HG03439 (cell line): Measurements from ENCODE around the gene MPP3.
"Not testable (repeated sequence)": the region's sequence is repeated elsewhere in the genome, so short reads cannot be mapped to it uniquely, and the experiment has no call there.

ENCODE experiments used
- ATAC-seq: cut with Tn5 transposase; IDR thresholded peaks from one replicate; pipeline ENCODE4 v1.9.1; 2021; ENCODE audit warnings: mild to moderate bottlenecking, moderate library complexity; ENCODE audit not compliant: unreplicated experiment

The MPP3 gene

DNA sequence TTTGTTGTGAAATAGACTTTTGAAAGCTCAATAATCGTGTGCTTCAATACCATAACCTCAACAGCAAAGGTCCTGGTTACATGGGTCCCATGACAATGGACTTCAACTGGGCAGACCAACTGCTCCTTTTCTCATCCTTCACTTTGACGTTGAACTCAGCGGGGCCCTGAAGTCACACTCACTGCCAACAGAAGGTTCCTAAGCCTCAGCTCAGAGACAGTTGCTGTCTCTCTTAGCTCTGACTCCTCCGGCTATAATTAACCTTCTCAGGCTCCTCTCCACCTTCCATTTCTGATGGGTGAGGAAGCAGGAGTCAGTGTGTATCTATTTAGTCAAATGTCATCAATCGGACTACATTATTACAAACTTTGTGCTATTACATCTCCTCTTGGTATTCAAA is 23.8 kb downstream of the MPP3 start:
- ATAC-seq = no peak

DNA sequence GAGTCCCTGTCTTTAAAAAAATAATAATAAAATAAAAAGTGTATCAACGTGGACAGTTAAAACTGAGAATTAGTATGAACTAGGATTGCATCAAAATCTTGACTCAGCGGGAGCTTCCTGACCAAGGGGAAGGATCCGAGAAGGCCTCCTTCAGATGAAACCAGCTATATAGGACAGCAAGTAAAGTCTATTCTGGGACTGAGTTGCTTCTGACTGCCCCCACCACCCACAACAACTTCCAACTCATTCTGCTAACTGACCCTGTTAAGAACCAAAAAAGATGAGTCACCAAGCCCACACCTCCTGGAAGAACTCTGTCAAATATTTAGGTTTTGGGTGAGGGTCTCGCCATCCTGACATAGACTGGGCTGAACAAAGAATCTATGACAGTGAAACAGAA is 24.9 kb downstream of the MPP3 start:
- ATAC-seq = no peak

DNA sequence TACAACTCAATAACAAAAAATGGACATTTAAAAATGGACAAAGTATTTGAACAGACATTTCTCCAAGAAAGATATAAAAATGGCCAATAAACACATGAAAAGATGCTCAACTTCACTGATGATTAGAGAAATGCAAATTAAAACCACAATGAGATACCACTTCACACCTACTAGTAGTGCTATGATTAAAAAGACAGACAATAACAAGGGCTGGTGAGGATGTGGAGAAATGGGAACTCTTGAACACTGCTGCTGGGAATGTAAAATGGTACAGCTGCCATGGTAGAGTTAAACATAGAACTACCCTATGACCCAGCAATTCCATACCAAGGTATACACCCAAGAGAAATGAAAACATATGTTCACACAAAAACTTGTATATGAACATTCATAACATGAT is 27.8 kb downstream of the MPP3 start:
- ATAC-seq = no peak

DNA sequence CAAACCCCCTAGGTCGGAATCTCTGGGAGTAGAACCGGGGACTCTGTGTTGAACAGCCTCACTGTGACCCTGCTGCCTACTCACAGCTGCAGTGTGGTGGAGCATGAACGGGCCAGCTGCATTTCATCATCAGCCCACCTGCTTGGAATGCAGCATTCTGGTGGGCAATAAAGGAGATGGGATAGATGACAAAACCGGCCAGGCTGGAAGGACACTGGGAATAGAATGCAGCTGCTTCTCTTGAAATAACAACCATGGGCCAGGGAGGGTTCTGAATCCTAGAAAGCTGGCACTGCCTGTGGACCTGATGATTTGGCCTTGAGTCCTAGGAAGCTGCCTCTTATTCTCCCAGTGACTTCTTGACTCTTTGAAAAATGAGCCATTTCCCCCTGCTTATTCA is 29.2 kb downstream of the MPP3 start:
- no peak for ATAC-seq

DNA sequence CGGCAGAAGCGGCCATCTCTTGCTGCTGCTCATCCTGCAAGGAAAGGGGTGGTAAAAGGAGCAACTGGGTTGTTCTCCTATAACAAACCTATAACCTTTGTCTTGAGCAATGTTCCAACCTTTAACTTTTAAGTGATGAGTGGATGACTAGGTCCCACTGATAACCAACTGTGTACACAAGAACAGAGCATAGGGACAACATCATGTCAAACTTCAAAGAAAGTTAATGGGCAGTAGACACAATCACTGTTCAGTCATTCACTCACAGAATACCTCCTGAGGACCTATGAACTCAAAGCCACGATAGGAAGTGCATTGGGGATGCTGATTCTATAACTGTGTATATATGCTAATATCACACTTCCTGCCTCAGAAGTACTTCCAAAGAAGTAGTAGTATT is 31.1 kb downstream of the MPP3 start:
- no peak for ATAC-seq

DNA sequence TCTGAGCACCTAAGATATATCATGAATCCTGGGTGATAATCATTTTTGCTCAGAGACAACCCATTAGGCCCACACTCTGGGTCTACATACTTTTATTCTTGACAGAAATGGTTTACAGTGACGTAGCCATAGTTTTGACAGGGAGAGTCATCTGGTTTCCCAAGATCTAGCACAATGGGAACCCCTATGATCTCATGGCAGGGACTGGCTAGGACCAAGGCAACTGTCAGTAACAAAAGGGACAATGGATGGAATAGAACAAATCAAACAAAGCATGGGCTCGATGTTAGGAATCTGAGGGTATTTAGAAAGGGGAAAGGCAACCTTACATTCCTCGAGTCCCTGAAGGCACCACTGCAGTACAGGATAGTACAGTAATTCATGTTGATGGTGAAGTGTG is 32.2 kb downstream of the MPP3 start:
- ATAC-seq = no peak

DNA sequence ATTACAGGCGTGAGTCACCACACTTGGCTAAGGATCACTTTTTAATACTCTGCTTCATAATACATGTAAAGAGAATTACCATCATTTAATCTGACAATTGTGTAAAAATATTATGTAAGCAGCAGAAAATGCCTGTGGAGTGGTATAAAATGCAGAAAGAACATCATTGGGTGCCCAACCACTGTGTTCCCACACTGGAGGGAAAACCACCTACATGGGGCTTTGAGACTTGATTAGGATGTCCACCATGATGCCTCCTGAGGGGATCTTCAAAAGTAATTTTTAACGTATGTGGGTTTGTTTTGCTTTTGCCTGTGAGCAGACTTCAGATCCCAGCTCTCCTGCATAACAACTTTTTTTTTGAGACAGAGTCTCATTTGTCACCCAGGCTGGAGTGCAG is 33.9 kb downstream of the MPP3 start:
- no peak for ATAC-seq

DNA sequence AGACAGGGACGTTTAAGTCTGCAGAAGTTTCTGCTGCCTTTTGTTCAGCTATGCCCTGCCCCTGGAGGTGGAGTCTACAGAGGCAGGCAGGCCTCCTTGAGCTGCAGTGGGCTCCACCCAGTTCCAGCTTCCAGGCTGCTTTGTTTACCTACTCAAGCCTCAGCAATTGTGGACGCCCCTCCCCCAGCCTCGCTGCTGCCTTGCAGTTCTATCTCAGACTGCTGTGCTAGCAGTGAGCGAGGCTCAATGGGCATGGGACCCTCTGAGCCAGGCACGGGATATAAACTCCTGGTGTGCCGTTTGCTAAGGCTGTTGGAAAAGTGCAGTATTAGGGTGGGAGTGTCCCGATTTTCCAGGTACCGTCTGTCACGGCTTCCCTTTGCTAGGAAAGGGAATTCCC is 34.9 kb downstream of the MPP3 start:
- ATAC-seq = not testable (repeated sequence)

DNA sequence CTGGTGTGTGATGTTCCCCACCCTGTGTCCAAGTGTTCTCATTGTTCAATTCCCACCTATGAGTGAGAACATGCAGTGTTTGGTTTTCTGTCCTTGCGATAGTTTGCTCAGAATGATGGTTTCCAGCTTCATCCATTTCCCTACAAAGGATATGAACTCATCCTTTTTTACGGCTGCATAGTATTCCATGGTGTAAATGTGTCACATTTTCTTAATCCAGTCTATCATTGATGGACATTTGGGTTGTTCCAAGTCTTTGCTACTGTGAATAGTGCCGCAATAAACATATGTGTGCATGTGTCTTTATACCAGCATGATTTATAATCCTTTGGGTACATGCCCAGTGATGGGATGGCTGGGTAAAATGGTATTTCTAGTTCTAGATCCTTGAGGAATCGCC is 40.3 kb downstream of the MPP3 start:
- ATAC-seq = not testable (repeated sequence)

DNA sequence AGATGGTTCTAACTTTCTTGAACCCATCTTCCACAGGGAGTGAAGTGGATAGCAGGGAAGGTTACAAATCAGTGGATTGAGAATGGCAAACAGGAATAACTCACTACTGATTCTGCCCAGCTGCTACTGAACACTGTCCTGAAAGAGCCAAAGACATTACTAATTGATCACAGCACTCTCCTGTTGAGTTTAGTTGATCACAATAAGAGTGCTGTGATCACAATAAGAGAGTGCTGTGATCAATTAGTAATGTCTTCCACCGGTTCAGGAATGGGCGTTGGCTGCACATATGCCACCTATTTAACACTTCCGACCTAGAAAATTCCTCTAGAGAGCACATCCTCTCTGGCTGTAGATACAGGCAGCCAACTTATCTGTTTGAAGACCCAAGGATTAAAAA is 41.4 kb downstream of the MPP3 start:
- ATAC-seq = no peak

DNA sequence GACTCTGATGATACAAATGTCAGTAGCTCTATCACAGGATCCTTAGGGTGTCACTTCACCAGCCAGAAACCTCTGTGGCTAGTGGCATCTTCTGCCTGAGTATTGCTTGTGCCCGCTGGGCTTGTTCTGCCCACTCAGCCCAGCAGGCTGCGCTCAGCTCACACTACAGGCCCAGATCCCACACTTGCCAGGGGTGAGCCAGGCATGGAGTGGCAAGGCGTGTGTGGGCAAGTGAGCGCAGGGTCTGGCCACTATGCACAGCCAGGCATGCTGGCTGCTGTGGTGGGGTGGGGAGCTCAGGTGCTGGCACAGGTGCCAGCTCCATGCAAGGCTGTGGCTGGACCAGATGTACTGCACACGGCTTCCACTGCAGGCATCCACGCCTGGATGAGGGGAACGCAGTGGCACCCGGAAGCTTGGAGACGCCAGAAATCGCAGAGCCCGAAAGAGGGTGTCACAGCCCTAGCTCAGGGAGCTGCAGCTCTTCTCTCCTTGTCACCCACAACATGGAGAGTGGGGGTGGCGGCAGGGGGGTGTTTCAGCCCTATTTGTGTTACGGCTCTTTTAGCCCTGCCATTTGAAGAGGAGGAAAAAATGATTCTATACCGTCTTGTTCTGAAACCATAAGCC is 42.5 kb downstream of the MPP3 start:
- ATAC-seq = no peak

DNA sequence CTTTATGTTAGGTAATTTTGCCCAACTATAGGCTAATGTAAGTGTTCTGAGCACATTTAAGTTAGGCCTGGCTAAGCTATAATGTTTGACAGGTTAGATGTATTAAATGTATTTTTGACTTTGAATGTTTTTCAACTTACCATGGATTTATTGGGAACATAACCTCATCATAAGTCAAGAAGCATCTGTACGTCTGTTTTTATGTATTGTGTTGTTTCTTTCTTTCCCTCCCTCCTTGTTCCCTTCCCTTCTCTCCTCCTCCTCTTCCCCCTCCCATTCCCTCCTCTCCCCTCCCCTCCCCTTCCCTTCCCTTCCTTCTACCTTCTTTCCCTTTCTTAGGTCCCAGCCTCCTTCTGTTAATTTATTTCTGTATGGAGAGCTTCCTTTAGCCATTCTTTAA is 43.5 kb downstream of the MPP3 start:
- ATAC-seq = no peak

DNA sequence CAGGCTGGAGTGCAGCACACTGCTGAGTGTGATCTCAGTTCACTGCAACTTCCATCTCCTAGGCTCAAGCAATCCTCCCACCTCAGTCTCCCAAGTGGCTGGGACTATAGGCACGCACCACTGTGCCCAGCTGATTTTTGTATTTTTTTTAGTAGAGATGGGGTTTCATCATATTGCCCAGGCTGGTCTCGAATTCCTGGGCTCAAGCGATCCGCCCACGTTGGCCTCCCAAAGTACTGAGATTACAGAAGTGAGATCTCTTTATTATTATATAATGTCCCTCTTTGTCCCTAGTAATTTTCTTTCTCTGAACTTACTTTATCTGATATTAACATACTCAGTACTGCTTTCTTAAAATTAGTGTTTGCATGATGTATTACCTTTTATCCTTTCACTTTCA is 44.4 kb downstream of the MPP3 start:
- no peak for ATAC-seq

DNA sequence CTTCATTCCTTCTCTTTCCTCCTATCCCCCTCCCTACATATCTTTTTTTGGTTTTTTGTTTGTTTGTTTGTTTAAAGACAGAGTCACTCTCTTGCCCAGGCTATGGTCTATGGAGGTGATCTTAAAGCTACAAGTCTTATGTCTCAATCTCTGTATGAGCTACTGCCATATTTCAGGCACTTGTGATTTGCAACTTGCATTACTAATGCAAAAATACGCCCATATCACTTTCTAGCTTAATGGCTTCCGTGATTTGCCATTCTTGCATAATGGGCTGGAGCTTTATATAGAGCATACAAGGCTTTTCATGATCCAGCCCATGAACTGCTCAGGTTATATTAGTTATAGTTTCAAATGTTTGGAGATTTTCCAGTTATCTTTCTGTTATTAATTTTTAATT is 45.2 kb downstream of the MPP3 start:
- ATAC-seq = no peak

DNA sequence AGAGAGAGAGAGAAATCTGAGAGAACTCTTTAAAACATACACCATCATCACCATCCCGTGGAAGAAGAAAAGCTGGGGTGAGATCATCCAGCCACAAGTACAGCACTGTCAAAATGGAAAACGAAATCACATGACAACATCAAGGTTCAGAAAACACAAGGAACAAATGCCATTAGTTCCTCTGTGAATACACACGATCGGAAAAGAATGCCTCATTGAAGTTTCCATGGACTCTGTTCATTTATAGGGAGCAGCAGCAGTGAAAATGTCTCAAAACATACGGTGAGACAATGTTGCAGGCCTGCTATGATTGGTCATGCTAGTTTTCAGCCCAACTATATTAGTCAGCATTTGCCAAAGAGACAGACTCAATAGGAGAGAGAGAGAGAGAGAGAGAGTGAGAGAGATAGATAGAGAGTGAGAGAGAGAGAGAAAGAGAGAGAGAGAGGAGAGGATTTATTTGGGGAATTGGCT is 48.3 kb downstream of the MPP3 start:
- no peak for ATAC-seq

DNA sequence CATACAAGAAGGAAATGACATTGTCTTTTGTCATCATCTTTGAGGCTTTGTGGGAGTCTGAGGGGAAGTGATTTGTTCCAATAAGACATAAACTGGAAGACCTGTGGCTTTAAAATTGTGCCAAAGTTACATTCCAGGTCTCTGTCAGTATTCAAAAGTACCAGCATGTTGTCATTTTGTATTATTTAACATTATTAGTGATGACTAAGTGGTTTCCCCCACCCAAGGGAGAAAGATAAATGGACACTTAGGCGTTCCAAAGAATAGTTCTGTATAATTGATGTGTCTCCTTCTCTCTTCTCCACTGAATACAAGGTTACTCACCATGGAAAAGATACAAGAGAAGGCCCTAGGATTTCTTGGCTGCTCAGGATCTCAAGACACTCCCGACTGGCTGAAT is 48.9 kb downstream of the MPP3 start:
- ATAC-seq = no peak

DNA sequence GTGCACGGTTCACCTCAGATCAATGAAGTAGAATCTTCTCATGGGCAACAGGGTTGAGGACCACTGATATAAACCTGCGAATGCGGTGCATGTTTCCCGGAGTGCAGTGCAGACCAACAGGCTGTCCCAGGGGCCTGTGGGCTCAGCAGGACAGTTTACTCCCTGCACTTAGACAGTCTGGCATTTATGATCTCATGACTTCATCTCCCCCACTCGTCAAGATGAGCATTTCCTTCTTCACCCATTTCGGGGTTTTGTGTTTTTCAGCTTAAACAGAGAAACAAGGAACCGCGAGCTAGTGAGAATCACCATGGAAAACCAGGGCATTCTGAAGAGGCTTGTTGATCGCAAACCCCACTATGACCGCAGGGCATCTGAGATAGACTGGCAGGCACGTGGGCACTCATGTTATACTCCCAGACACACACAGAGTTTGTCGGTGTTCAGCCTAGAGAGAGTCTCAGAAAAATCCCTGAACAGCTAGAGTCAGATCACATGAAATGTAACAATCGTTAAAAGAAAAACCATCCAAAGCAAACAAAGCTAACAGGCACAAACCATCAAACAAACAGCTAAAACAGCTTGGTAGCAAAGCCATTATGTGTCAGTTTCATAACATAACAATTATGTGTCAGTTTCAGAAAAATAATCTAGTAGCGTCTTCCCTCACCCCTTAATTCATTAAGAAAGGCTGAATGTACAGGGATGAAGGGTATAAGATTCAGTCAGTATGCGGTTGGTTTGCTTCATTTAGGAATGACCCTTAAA is 49.8 kb downstream of the MPP3 start:
- no peak for ATAC-seq

DNA sequence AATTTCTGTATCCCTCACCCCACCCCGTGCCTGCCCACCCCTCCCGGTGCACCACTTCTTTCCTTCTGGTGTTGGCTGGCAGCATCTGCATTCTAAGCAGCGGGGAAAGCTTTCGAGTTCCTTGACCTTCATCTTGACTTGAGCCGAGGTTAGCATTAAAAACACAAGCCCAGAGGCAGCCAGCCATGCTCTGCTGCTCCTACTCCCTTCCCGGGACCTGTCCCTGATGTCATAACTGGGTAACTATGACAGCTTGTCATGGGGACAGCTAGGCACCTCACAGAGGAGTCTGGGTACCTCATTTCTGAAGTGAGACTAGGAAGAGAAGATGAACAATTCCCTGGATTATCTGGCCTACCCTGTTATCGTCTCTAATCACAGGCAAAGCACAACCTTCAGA is 52.8 kb downstream of the MPP3 start, which contains the start of gene CFAP97D1:
CFAP97D1 (plus strand) TSS at position 301 of the 400 bp plus-strand sequence; CDS start at position 329, 28 bp downstream.
- ATAC-seq = no peak

DNA sequence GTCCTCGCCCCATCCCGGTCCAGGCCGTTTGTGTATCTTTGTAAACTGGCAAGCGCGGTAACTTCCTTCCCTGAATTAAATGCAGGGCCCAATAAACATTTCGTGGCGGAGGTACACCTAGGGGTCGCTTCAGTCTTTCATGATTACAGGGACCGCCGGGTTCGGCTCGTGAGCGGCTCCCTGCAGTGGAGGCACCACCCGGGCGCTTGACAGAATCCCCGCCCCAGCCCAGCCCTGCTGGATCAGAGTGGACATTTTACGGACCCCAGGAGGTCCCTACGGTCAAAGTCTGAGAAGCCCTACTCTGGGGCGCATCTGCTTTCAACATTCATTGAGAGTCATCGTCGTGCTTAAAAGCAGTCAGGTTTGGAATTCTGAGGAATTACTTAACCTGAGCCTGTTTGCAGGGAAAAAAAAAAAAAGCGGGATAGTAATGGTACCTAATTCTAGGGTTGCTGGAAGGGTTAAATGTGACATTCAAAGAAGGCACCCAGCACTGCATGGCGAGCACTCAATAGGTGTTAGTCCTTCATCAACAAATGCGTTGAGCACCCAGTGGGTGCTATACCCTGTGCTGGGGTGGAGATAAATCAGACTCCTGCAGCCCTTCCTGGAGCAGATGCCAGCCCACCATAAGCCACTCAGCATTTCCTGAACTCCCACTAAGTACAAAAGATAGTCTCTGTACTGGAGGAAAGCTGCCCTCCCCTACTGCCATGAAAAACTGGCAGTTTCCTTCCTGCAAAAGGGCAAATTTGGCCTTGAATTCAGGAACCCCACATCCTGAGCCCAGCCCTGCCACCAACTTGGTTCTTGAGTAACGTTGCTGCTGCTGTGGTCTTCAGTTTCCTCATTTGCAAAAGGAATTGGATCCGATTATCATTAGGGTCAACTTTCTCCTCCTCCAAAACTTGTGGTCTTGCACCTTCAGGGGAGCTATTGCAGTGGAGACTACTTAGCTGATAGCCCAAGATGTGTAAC is 53.5 kb downstream of the MPP3 start:
- ATAC-seq = no peak

DNA sequence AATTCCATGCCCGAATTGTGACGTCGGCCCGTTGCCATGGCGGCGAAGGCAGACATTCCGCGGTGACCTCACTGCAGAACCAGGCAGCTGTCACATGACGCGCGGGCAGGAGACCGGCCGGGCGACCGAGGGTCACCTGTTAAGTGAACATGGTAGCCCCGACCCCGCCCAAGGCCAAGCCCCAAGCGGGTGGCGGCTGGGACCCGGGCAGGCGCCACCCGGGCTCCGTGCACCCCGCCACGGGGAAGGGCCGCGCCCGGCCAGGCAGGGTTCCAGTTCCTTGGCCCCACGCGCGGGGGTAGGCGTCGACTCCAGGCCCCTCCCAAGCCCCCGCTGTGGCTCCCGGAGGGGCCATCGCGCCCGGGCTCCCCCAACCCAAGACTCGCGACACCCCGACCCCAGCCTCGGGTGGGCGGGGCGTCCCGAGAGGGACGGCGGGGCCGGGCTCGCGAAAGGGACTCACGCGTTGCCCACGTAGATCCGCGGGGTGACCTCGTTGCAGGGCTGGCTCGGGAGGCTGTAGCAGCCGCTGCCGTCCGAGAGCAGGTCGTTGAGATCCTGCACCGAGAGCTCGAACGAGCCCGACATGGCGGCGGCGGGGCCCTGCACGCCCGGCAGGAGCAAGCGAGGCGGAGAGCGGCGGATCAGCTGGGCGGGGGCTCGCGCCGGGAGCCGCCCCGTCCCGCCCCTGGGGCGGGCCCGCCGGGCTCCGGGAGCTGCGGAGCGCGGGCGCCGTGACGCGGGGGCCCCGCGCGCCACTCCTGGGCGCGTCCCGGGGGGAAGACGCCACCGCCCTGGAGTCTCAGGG is 54.4 kb downstream of the MPP3 start, which contains the start of gene DUSP3:
DUSP3 (minus strand) TSS at position 641 of the 808 bp plus-strand sequence; CDS start at position 588, 53 bp downstream.
- ATAC-seq = peak; percentile 83
